Loucy (cell line): ENCODE measurements around the gene FAM217A.

Experiments used
- EZH2phosphoT487 ChIP-seq: fragments of 200-600 bp; IDR thresholded peaks from 2 replicates; pipeline ENCODE4 v1.6.1; 2018; ENCODE audit warnings: antibody characterized with exemption, mild to moderate bottlenecking, moderate library complexity, borderline replicate concordance
- TF ChIP-seq, protein P1 (sequence below): fragments of 200-600 bp; sonication (generic); conservative IDR thresholded peaks from 2 replicates; pipeline ENCODE4 v1.5.1; 2014; ENCODE audit warnings: mild to moderate bottlenecking, antibody characterized with exemption, low read length

DNA sequence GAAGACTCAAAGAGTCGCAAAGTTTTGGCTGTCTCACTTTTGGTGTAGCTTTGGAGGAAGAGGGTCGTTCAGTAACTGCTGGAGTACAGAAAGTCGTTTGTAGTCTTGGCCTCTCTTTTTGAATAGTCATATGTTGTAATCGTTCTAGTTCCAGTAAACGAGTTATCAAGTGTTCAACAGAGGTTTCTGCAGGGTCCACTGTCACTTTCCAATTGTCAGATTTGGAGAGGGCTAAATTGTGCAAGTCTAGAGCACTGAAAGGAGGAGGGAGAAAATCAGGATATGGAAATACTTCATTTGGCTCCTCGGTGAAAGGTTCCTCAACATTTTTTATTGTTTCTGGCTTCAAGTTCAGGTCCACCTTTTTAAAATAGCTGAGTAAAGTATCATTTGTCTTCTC lies 9.7 kb downstream of the FAM217A start:
- TF ChIP-seq, protein P1, sequence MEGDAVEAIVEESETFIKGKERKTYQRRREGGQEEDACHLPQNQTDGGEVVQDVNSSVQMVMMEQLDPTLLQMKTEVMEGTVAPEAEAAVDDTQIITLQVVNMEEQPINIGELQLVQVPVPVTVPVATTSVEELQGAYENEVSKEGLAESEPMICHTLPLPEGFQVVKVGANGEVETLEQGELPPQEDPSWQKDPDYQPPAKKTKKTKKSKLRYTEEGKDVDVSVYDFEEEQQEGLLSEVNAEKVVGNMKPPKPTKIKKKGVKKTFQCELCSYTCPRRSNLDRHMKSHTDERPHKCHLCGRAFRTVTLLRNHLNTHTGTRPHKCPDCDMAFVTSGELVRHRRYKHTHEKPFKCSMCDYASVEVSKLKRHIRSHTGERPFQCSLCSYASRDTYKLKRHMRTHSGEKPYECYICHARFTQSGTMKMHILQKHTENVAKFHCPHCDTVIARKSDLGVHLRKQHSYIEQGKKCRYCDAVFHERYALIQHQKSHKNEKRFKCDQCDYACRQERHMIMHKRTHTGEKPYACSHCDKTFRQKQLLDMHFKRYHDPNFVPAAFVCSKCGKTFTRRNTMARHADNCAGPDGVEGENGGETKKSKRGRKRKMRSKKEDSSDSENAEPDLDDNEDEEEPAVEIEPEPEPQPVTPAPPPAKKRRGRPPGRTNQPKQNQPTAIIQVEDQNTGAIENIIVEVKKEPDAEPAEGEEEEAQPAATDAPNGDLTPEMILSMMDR, result no peak
- TF ChIP-seq EZH2phosphoT487, result no peak
